ENCODE results near the gene FOXN3. TPM values are rescaled to one million over a fixed set of nuclear protein-coding genes. Genes with fewer than 3 reads are reported as not detected.

The FOXN3 gene
- total RNA-seq, 1 experiment from 2014 or later, result 125 TPM

DNA sequence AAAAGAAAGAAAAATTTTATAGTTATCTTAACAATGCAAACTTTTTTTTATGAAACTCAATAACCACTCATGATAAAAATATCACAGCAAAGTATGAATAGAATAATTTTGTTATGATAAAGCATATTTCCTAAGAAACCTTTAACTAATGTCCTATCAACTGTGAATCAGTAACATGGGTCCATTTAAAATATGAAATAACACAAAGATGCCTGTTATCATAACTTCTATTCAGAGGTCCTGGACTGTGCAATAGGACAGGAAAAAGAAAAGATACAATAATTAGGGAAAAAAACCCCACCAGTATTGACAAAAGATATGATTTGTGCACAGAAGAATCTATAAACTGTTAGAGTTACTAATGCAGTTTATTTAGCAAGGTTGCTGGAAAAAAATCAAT, 245.4 kb downstream of the FOXN3 start:
- H3K4ac ChIP-seq (ENCODE audit: low read depth, low read length), result no peak overlapping the region
- Mint-ChIP-seq H3K4me1 (peaks cover 0 to 3% of the 10 kb centered on the region in 2 experiments; a peak in 2 of 4 replicates), H3K27ac (no peak overlapping the region), H3K4me3 (no peak overlapping the region), H3K9me3 (peaks cover 16 to 25% of the 10 kb centered on the region in 2 experiments), H3K27me3 (ENCODE audit: low read depth) (no peaks in the 10 kb centered on the region), H3K36me3 (ENCODE audit: insufficient read depth in 1 of 3, low read depth in 3 of 3) (peaks cover 58 to 76% (median 64%) of the 10 kb centered on the region in 3 experiments)
- H3K9me3 ChIP-seq (ENCODE audit: control insufficient read depth, low read depth, low read length), result no peaks in the 10 kb centered on the region
- no peaks in the 10 kb centered on the region for H3K79me1 ChIP-seq (ENCODE audit: insufficient read depth, low read depth, low read length, poor library complexity, severe bottlenecking)
- H3T11ph ChIP-seq (ENCODE audit: low read length), result no peak overlapping the region
- no peak overlapping the region for H4K5ac ChIP-seq (ENCODE audit: insufficient read length, low read depth, low read length)
- H2BK20ac ChIP-seq (ENCODE audit: low read depth, low read length, poor library complexity, severe bottlenecking), result no peak overlapping the region
- H4K8ac ChIP-seq (replicated peaks; ENCODE audit: insufficient read length, low read depth, low read length), result no peak overlapping the region
- H3K27ac ChIP-seq (ENCODE audit: insufficient read length, low read depth, low read length), result no peak overlapping the region
- H3K4me1 ChIP-seq (ENCODE audit: insufficient read depth, low read length), result no peaks in the 10 kb centered on the region
- no peak overlapping the region for H2AK5ac ChIP-seq (ENCODE audit: insufficient read length, low read length)
- no peaks in the 10 kb centered on the region for H3K79me2 ChIP-seq (ENCODE audit: insufficient read depth, low read length)
- no peaks in the 10 kb centered on the region for H3K23me2 ChIP-seq (ENCODE audit: insufficient read length, low read depth, low read length, poor library complexity, severe bottlenecking)
- H2BK5ac ChIP-seq (ENCODE audit: insufficient read length, low read length), result no peak overlapping the region
- H2AFZ ChIP-seq (ENCODE audit: low read length), result no peak overlapping the region
- no peak overlapping the region for H3K56ac ChIP-seq (ENCODE audit: insufficient read length, low read depth, low read length)
- H4K20me1 ChIP-seq (ENCODE audit: control insufficient read depth, insufficient read depth, insufficient read length), result no peaks in the 10 kb centered on the region
- H3K4me2 ChIP-seq (ENCODE audit: insufficient read depth, insufficient read length, low read length), result no peak overlapping the region
- no peak overlapping the region for H4K91ac ChIP-seq (ENCODE audit: insufficient read length, low read depth, low read length)
- H3K9ac ChIP-seq (ENCODE audit: extremely low read depth, insufficient read length, low read length), result no peak overlapping the region
- H3K27me3 ChIP-seq (ENCODE audit: insufficient read depth, low read length), result no peaks in the 10 kb centered on the region
- DNase-seq, result no peak
- H2BK120ac ChIP-seq (ENCODE audit: low read depth, low read length, poor library complexity, severe bottlenecking), result no peak overlapping the region
- H2BK12ac ChIP-seq (ENCODE audit: insufficient read length, low read depth, low read length), result no peak overlapping the region
- no peak overlapping the region for H3K18ac ChIP-seq (ENCODE audit: insufficient read length, low read depth, low read length)
- H3K23ac ChIP-seq (ENCODE audit: insufficient read length, low read depth, low read length), result no peak overlapping the region
- TF ChIP-seq, protein P1, sequence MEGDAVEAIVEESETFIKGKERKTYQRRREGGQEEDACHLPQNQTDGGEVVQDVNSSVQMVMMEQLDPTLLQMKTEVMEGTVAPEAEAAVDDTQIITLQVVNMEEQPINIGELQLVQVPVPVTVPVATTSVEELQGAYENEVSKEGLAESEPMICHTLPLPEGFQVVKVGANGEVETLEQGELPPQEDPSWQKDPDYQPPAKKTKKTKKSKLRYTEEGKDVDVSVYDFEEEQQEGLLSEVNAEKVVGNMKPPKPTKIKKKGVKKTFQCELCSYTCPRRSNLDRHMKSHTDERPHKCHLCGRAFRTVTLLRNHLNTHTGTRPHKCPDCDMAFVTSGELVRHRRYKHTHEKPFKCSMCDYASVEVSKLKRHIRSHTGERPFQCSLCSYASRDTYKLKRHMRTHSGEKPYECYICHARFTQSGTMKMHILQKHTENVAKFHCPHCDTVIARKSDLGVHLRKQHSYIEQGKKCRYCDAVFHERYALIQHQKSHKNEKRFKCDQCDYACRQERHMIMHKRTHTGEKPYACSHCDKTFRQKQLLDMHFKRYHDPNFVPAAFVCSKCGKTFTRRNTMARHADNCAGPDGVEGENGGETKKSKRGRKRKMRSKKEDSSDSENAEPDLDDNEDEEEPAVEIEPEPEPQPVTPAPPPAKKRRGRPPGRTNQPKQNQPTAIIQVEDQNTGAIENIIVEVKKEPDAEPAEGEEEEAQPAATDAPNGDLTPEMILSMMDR (conservative IDR thresholded peaks at IDR 0.05), result no peak
- no peak overlapping the region for H3K14ac ChIP-seq (ENCODE audit: insufficient read depth, low read length)
- no peak overlapping the region for H2BK15ac ChIP-seq (ENCODE audit: low read depth, low read length)
